Right lobe of liver (tissue), 4 donors: Measurements from ENCODE around the gene SRPK2.

ENCODE experiments used
- POLR2A ChIP-seq: fragments of 450-650 bp; IDR thresholded peaks from one replicate; pipeline ENCODE4 v1.6.1; 2017; ENCODE audit warnings: antibody characterized with exemption, mild to moderate bottlenecking
- TF ChIP-seq, protein P1 (sequence below), 4 donors: fragments of 200-600 bp in 3 of 4; fragments of 450-650 bp in 1 of 4; IDR thresholded peaks; one replicate each; pipeline versions ENCODE4 v1.5.1 to v1.8.0; 2016 to 2022; ENCODE audit warnings: antibody characterized with exemption in 4 of 4, mild to moderate bottlenecking in 2 of 4
- donor health status: DM: no; HTN: no; CAD: no.
- donor health status: DM: no; HTN: no; CAD: no.
- donor health status: DM: no; HTN: yes; CAD: no.

DNA sequence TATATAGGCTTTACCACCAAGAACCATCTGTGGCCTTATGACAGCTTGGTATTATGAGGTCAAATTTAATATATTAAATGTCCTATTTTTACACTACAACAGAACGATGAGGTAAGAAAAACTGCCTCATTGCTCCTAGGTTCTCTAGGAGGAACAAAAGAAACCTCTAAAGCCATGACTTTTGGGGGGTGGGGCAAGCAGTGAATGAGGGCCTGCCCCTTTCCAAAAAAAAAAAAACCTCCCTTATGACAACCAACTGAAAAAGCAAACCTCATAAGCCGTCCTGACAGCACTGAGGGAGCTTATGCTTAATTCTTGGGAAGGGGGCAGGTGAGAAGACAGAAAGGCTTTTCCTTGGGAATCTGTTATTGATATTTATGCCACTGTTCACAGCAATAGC, 258.1 kb downstream of the SRPK2 start:
- TF ChIP-seq, protein P1, sequence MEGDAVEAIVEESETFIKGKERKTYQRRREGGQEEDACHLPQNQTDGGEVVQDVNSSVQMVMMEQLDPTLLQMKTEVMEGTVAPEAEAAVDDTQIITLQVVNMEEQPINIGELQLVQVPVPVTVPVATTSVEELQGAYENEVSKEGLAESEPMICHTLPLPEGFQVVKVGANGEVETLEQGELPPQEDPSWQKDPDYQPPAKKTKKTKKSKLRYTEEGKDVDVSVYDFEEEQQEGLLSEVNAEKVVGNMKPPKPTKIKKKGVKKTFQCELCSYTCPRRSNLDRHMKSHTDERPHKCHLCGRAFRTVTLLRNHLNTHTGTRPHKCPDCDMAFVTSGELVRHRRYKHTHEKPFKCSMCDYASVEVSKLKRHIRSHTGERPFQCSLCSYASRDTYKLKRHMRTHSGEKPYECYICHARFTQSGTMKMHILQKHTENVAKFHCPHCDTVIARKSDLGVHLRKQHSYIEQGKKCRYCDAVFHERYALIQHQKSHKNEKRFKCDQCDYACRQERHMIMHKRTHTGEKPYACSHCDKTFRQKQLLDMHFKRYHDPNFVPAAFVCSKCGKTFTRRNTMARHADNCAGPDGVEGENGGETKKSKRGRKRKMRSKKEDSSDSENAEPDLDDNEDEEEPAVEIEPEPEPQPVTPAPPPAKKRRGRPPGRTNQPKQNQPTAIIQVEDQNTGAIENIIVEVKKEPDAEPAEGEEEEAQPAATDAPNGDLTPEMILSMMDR (IDR thresholded peaks at IDR 0.05), result no peak
- TF ChIP-seq POLR2A, result no peak
